IMR-90 (cell line): ENCODE measurements around the gene PRC1. TPM values are rescaled to one million over a fixed set of nuclear protein-coding genes. Genes with fewer than 3 reads are reported as not detected.

ENCODE experiments used
- ATAC-seq: fragments of 200-7000 bp; cut with Tn5 transposase; 2 replicates; pipeline ENCODE4 v1.9.1; 2020; ENCODE audit warnings: low read depth, mild to moderate bottlenecking, moderate library complexity
- BruUV-seq: library from RNA; stranded (reverse); fragments of 400-500 nt; replicated peaks from 2 replicates; lab custom pipeline; 2021; lab: Mats Ljungman, UMichigan
- CTCF ChIA-PET: fragments of 300-600 bp; formaldehyde crosslinking; extraction: SDS; loops from one replicate; lab custom pipeline; 2021; ENCODE audit warnings: antibody characterized with exemption; lab: Yijun Ruan, JAX
- POLR2A ChIA-PET: fragments of 300-600 bp; sonication (Branson Sonifier 250); formaldehyde crosslinking; loops from one replicate; lab custom pipeline; 2022; ENCODE audit warnings: antibody characterized with exemption; ENCODE audit not compliant: unreplicated experiment; lab: Charles Lee
- DNase-seq: peaks from one replicate; pipeline ENCODE4 v3.0.0; 2013
- H2AFZ ChIP-seq: replicated peaks from 2 replicates; pipeline ENCODE3; 2013; ENCODE audit warnings: low read length, mild to moderate bottlenecking; ENCODE audit not compliant: poor library complexity
- H2AK5ac ChIP-seq: 2 replicates; pipeline ENCODE4 v1.6.1; 2013; ENCODE audit warnings: low read depth, low read length, inconsistent platforms
- H2AK9ac ChIP-seq: replicated peaks from 2 replicates; pipeline ENCODE3; 2013; ENCODE audit warnings: mild to moderate bottlenecking, low read depth, low read length, moderate library complexity; ENCODE audit not compliant: poor library complexity
- H2BK120ac ChIP-seq: 2 replicates; pipeline ENCODE4 v1.6.1; 2013; ENCODE audit warnings: low read depth, low read length, inconsistent platforms
- H2BK15ac ChIP-seq: 3 replicates; pipeline ENCODE4 v1.6.1; 2013; ENCODE audit warnings: low read depth, low read length, inconsistent platforms
- H2BK20ac ChIP-seq: 2 replicates; pipeline ENCODE4 v1.6.1; 2013; ENCODE audit warnings: low read depth, mild to moderate bottlenecking, inconsistent platforms, low read length, moderate library complexity
- H2BK5ac ChIP-seq: 2 replicates; pipeline ENCODE4 v1.6.1; 2013; ENCODE audit warnings: mild to moderate bottlenecking, low read depth, low read length, inconsistent platforms; ENCODE audit not compliant: poor library complexity, severe bottlenecking
- H3K14ac ChIP-seq: replicated peaks from 2 replicates; pipeline ENCODE4 v1.6.1; 2013; ENCODE audit warnings: low read depth, low read length, inconsistent platforms
- H3K18ac ChIP-seq: 2 replicates; pipeline ENCODE4 v1.6.1; 2013; ENCODE audit warnings: low read depth, low read length, control low read depth
- H3K23ac ChIP-seq: 2 replicates; pipeline ENCODE4 v1.6.1; 2013; ENCODE audit warnings: low read depth, low read length, inconsistent platforms
- H3K27ac ChIP-seq: 2 replicates; pipeline ENCODE4 v1.5.1; 2013; ENCODE audit warnings: mild to moderate bottlenecking, control low read depth, low read length; ENCODE audit not compliant: insufficient read depth
- H3K27me3 ChIP-seq: 2 replicates; pipeline ENCODE4 v1.6.1; 2013; ENCODE audit warnings: low read length; ENCODE audit not compliant: control insufficient read depth, insufficient read depth
- H3K36me3 ChIP-seq: 2 replicates; pipeline ENCODE4 v1.6.1; 2013; ENCODE audit warnings: low read length, mixed read lengths; ENCODE audit not compliant: control insufficient read depth, insufficient read depth
- H3K4ac ChIP-seq: 2 replicates; pipeline ENCODE4 v1.6.1; 2013; ENCODE audit warnings: low read depth, low read length, inconsistent platforms
- H3K4me1 ChIP-seq: 2 replicates; pipeline ENCODE4 v1.6.1; 2013; ENCODE audit warnings: low read length, mixed read lengths; ENCODE audit not compliant: control insufficient read depth, insufficient read depth
- H3K4me2 ChIP-seq: 2 replicates; pipeline ENCODE4 v1.6.1; 2013; ENCODE audit warnings: low read depth, mild to moderate bottlenecking, control low read depth, low read length, moderate library complexity
- H3K4me3 ChIP-seq: 2 replicates; pipeline ENCODE4 v1.5.1; 2013; ENCODE audit warnings: low read depth, mild to moderate bottlenecking, control low read depth, low read length, moderate library complexity; ENCODE audit not compliant: insufficient read depth
- H3K56ac ChIP-seq: 2 replicates; pipeline ENCODE4 v1.6.1; 2013; ENCODE audit warnings: low read length, inconsistent platforms; ENCODE audit not compliant: insufficient read depth; ENCODE audit errors: extremely low read depth
- H3K79me1 ChIP-seq, 2 experiments: 2 replicates each; pipeline ENCODE4 v1.6.1; 2013; ENCODE audit warnings: low read length in 2 of 2, inconsistent platforms in 1 of 2, low read depth in 1 of 2
- H3K9ac ChIP-seq: 2 replicates; pipeline ENCODE4 v1.6.1; 2013; ENCODE audit warnings: low read depth, low read length, control low read depth
- H3K9me1 ChIP-seq: 2 replicates; pipeline ENCODE4 v1.6.1; 2013; ENCODE audit warnings: low read length, inconsistent platforms; ENCODE audit not compliant: insufficient read depth
- H3K9me3 ChIP-seq: 2 replicates; pipeline ENCODE4 v1.6.1; 2013; ENCODE audit warnings: low read length; ENCODE audit not compliant: control insufficient read depth, insufficient read depth
- H4K20me1 ChIP-seq: 2 replicates; pipeline ENCODE4 v1.6.1; 2013; ENCODE audit warnings: low read length, inconsistent platforms; ENCODE audit not compliant: insufficient read depth
- H4K5ac ChIP-seq: 2 replicates; pipeline ENCODE4 v1.6.1; 2013; ENCODE audit warnings: mild to moderate bottlenecking, low read depth, low read length, control low read depth
- H4K8ac ChIP-seq, 2 experiments: 2 replicates each; pipeline ENCODE4 v1.6.1; 2013; ENCODE audit warnings: low read depth in 2 of 2, low read length in 2 of 2, control low read depth in 1 of 2, inconsistent platforms in 1 of 2
- H4K91ac ChIP-seq: 2 replicates; pipeline ENCODE4 v1.6.1; 2013; ENCODE audit warnings: low read depth, low read length, inconsistent platforms; ENCODE audit not compliant: insufficient read depth
- FOS ChIP-seq: fragments of 150-350 bp; IDR thresholded peaks from 2 replicates; pipeline ENCODE4 v1.6.1; 2016; ENCODE audit warnings: low read depth, low read length
- RAD21 ChIP-seq: IDR thresholded peaks from 2 replicates; pipeline ENCODE4 v1.6.1; 2012; ENCODE audit warnings: low read length, improper control_type of control experiment
- SMC3 ChIP-seq: fragments of 150-350 bp; IDR thresholded peaks from 2 replicates; pipeline ENCODE4 v1.6.1; 2016; ENCODE audit warnings: low read depth, mild to moderate bottlenecking, antibody characterized with exemption, low read length, moderate library complexity
- WGBS, 2 experiments: methylation state at CpG; one replicate each; pipeline versions ENCODE4 v1.1.5 to v1.1.7; 2013; ENCODE audit warnings: missing lambda C conversion rate in 2 of 2; ENCODE audit not compliant: insufficient read length in 1 of 2; ENCODE audit errors: extremely low coverage in 2 of 2; 5-methylcytosine and 5-hydroxymethylcytosine counted together
- dilution Hi-C: fragments of 300-500 bp; cut with HindIII; formaldehyde crosslinking; loops from one replicate; pipeline ENCODE4 v1.14.3; 2018; ENCODE audit warnings: low sequenced_read_pairs; ENCODE audit not compliant: unreplicated experiment
- in situ Hi-C: fragments of 300-500 bp; cut with MboI; formaldehyde crosslinking; loops from 3 replicates; pipeline ENCODE4 v1.14.3; 2019; ENCODE audit warnings: low sequenced_read_pairs, inconsistent platforms, mixed read lengths
- intact Hi-C: fragments of 100-400 bp; cut with micrococcal nuclease; formaldehyde crosslinking; loops from 2 replicates; pipeline ENCODE4 v1.10.0; 2022
- polyA plus RNA-seq, 3 experiments: library from polyadenylated mRNA; depleted of rRNA; stranded (reverse); fragments of >200 nt; gene quantifications; 2 replicates each; pipeline ENCODE4 v1.2.3, GENCODE V29; 2012; ENCODE audit warnings: low replicate concordance in 1 of 3
- total RNA-seq: library from RNA; depleted of rRNA; stranded (reverse); fragments of >200 nt; gene quantifications from 2 replicates; pipeline ENCODE4 v1.2.3, GENCODE V29; 2012

PRC1 gene
- total and polyA plus RNA-seq, 2 of the 4 experiments (the other 2 are of a cell fraction): 131 to 148 TPM

GRCh38 chr15:90970274-90970673 lies 24.1 kb downstream of the PRC1 start:
- BruUV-seq: no TSS peak
- H3K56ac ChIP-seq: no peak overlapping the region
- WGBS, 2 experiments: 100% methylated on average over 2 of the region's 7 CpGs; no CpG with 5 or more reads in 1 of the 2 experiments

More at GRCh38 chr15:90970274-90970673, 24.1 kb downstream of the PRC1 start:
- 0 out of 2 replicates have a peak, but pooled peaks cover 5% of the 10 kb centered on the region for H3K9me1 ChIP-seq
- no peak overlapping the region for H3K4ac ChIP-seq
- dilution Hi-C loops (no loop called here), in situ Hi-C loops (no loop called here), intact Hi-C loops (no loop called here)
- H2BK120ac ChIP-seq: no peak overlapping the region
- H3K79me1 ChIP-seq: peaks cover 11 to 17% of the 10 kb centered on the region in 2 experiments; a peak in 3 of 4 replicates
- no peaks in the 10 kb centered on the region for H3K9me3 ChIP-seq
- no peaks in the 10 kb centered on the region for H3K27me3 ChIP-seq
- ChIA-PET POLR2A (no interaction called here), CTCF (no interaction called here)
- no peak overlapping the region for H2AFZ ChIP-seq
- H4K8ac ChIP-seq: no peak overlapping the region
- no peak overlapping the region for H2BK20ac ChIP-seq
- H2AK5ac ChIP-seq: no peak overlapping the region
- ATAC-seq: no peak
- no peak overlapping the region for H3K27ac ChIP-seq
- no peak overlapping the region for H3K4me2 ChIP-seq
- H3K36me3 ChIP-seq: peaks cover 42% of the 10 kb centered on the region
- no peak overlapping the region for H2AK9ac ChIP-seq
- H3K4me1 ChIP-seq: no peaks in the 10 kb centered on the region
- no peak overlapping the region for H3K9ac ChIP-seq
- no peak for TF ChIP-seq RAD21
- TF ChIP-seq FOS: no peak
- no peak for TF ChIP-seq SMC3
- DNase-seq: no peak
- H3K14ac ChIP-seq: no peak overlapping the region
- H4K91ac ChIP-seq: no peak overlapping the region
- no peak overlapping the region for H3K18ac ChIP-seq
- no peak overlapping the region for H2BK15ac ChIP-seq
- no peak overlapping the region for H3K4me3 ChIP-seq
- H4K5ac ChIP-seq: no peak overlapping the region
- H4K20me1 ChIP-seq: no peaks in the 10 kb centered on the region
- H3K23ac ChIP-seq: no peak overlapping the region
- H2BK5ac ChIP-seq: no peak overlapping the region
